Stimulated activated CD4-positive, alpha-beta T cell treated with anti-CD3 and anti-CD28 coated beads, TNF-alpha, amount 100 ng/mL, for 24 hours (primary cell): ENCODE results near the gene PPP6C.
"Not testable (repeated sequence)": the region's sequence is repeated elsewhere in the genome, so short reads cannot be mapped to it uniquely, and the experiment has no call there.

ENCODE experiments used
- DNase-seq, 3 experiments: peaks; one replicate each; pipeline ENCODE4 v3.0.0-alpha.2; 2020; ENCODE audit warnings: low read depth in 3 of 3

Gene PPP6C

GRCh38 chr9:125142560-125143376, 46.8 kb downstream of the PPP6C start:
- no peak for DNase-seq

DNA sequence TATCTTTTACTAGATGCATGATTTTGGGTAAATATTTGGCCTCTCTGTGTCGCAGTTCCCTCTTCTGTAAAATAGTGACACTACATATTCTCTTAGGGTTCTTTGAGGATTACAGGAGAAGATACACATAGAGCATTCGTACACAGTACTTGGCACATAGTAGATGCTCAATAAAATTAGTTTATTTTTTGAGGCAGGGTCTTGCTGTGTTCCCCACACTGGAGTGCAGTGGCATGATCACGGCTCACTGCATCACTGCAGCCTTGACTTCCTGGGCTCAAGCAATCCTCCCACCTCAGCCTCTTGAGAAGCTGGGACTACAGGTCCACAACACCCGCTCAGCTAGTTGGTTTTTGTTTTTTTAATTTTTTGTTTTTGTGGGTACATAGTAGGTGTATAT, 47.9 kb downstream of the PPP6C start:
- DNase-seq = no peak

DNA sequence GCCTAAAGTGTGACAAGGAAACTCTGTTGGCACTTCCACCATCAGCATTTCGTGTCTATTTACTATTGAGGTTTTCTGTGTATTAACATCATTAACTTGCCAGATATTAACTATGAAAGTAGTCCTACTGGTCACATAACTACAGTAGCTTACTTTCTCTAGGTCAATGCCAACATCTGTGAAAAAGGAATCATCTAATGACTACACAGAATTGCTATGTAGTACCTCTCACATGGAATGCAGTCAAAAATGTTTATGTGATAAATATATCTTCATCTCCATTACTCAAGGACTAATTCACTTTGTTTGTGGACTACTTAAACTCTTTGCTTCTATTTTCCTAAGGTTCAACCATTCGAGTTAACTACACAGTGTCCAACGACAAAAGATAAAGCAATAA, 48.4 kb downstream of the PPP6C start:
- no peak for DNase-seq

DNA sequence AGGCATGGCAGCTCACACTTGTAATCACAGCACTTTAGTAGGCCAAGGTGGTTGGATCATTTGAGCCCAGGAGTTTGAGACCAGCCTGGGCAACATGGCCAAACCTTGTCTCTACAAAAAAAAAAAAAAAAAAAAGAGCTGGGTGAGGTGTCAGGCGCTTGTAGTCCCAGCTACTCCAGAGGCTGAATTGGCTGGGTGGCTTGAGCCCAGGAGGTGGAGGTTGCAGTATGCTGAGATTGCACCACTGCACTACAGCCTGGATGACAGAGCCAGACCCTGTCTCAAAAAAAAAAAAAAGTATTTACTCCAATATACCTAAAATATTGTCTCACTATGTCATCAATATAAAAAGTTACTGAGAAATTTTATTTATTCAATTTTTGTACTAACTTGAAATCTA, 49.0 kb downstream of the PPP6C start:
- DNase-seq = no peak

DNA sequence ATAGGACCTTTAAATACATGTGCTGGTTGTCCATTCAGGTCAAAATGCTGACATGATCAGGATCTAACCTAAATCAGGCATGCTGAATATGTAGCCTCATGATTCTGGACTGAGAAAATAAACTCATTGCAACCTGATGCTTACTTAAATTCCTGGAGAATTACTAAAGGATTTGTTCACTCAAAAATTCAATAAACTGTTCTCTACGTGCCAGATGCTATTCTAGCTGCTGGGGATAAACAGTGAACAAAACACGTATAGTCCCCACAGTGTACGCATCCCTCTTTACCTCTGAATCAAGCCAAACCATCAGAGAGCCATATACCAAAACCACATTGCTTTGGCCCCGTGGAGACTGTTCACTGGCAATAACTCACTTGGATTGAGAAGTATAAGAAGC, 52.4 kb downstream of the PPP6C start:
- no peak for DNase-seq

DNA sequence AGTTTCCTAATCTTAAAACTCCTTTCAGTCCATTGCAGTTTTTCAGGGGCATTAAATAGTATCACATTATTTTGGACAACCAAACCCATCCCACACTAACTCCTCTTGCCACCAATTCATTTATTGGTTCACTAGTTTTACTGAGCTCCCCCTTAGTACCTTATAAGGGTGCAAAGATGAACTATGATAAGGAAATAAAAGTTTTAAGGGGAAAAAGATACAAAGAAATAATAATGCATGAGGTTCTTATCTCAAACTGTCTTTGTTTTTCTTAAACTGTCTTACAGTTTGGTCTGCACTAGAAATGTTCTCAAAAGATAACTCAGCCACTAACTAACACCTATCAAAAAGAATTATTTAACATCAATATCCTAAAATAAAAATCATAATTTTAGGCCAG, 54.6 kb downstream of the PPP6C start:
- DNase-seq = no peak

- DNase-seq = no peak
These were observed 55.9 kb downstream of the PPP6C start for GRCh38 chr9:125133403-125134329.

DNA sequence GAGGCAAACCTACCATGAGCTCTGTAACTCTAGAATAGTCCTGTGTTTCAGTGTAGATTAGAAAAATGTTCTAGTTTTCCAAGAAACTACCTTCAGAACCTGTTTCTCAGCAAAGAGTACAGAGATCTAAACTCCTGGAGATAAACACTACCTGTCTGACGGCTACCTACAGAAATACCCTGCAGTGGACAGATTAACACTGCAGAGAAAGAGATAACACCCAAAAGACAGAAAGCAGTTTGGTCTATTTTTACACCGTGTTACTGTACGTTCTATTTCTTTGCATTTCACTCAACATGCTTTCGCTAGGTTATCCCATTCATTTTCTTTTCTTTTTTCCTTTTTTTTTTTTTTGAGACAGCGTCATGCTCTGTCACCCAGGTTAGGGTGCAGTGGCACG, 57.8 kb downstream of the PPP6C start:
- DNase-seq = no peak

GRCh38 chr9:125126019-125126746, 63.4 kb downstream of the PPP6C start:
- peak; percentile 28 to 68 (median 39) for DNase-seq

GRCh38 chr9:125125523-125125922, 64.1 kb downstream of the PPP6C start:
- no peak for DNase-seq

DNA sequence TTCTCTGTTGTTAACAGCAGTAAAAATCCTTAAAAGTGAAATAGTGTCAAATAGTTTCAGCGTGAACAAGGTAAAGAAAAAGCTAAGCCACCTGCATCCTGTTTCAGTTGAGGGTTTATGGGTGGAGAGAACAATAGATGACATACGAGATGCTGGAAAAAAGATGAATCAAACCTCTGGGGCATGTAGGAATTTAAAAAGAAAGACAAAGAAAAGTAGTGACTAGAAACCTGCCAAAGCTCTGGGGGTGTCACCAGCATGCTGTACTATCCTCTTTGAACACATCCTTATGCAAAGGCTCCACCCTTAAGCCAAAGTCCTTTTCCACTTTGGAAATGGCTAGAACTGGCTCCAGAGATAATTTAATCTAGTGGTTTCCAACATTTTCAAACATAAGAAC, 68.5 kb downstream of the PPP6C start:
- DNase-seq = no peak

DNA sequence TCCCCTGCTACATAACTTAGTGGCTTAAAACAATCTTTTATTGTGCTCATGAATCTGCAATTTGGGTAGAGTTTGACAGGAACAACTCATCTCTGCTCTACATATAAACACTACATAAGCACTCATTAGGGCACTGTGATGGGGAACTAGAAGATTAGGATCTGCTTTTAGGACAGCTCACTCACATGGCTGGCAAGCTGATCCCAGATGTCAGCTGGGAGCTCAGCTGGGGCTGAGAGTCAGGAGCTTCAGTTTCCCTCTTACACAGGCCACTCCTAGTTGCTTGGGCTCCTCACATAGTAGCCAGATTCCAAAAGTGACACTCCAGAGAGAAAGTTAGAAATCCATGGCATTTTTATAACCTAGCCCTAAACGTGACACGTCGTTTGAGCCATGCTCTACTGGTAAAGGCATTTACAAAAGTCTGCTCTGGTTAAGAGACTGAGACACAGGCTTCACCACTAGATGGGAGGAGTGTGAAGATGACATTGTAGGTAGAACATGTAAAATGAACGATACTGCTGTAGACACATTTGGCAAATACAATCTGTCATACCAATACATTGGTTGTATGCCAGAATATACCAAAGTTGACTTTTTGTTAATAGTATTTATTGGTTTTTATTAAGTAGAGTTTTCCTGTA, 69.8 kb downstream of the PPP6C start:
- DNase-seq = no peak

DNA sequence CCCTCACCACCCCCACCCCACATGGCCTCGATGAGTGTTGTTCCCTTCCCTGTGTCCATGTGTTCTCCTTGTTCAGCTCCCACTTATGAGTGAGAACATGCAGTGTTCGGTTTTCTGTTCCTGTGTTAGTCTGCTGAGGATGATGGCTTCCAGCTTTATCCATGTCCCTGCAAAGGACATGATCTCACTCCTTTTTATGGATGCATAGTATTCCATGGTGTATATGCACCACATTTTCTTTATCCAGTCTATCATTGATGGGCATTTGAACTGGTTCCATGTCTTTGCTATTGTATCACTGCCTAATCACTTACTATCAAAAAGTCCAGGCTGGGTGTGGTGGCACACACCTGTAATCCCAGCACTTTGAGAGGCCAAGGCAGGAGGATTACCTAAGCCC, 70.9 kb downstream of the PPP6C start:
- not testable (repeated sequence) for DNase-seq

DNA sequence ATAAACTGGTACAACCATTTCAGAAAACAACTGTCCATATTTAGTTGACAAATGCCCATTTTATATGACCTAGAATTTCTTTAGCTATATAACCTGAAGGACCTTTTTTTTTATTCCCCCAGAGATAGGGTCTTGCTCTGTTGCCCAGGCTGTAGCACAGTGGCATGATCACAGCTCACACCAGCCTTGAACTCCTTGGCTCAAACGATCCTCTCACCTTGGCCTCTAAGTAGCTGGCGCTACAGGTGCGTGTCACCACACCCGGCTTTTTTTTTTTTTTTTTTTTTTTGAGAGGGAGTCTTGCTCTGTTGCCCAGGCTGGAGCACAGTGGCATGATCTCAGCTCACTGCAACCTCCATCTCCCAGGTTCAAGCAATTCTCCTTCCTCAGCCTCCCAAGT, 75.1 kb downstream of the PPP6C start:
- DNase-seq = not testable (repeated sequence)

- no peak for DNase-seq
These were observed 79.1 kb downstream of the PPP6C start for GRCh38 chr9:125110464-125110863.

GRCh38 chr9:125108541-125108940, 81.1 kb downstream of the PPP6C start:
- DNase-seq = not testable (repeated sequence)

DNA sequence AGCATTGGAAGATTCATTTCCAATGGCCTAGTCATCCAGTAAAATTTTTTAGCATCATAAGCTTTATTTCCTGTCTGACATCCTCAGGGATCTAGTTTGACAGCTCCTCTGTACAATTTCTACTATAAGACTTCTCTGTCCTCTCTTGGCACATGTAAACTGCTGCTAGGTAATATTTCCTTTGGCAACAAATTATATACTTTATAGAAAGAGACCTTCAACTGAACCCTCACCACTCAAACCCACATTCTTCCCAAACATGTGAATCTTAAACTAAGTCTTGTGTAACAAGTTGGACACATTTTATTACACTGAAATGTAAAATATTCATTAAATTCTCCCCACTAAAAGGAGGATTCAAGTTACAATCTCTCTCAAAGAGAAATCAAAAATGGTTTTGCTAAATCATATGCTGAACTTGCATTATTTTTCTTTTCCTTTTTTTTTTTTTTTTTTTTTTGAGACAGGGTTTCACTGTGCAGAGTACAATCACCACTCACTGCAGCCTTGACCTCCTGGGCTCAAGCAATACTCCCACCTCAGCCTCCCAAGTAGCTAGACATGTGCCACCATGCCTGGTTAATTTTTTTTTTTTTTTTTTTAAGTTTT, 83.2 kb downstream of the PPP6C start:
- no peak for DNase-seq

DNA sequence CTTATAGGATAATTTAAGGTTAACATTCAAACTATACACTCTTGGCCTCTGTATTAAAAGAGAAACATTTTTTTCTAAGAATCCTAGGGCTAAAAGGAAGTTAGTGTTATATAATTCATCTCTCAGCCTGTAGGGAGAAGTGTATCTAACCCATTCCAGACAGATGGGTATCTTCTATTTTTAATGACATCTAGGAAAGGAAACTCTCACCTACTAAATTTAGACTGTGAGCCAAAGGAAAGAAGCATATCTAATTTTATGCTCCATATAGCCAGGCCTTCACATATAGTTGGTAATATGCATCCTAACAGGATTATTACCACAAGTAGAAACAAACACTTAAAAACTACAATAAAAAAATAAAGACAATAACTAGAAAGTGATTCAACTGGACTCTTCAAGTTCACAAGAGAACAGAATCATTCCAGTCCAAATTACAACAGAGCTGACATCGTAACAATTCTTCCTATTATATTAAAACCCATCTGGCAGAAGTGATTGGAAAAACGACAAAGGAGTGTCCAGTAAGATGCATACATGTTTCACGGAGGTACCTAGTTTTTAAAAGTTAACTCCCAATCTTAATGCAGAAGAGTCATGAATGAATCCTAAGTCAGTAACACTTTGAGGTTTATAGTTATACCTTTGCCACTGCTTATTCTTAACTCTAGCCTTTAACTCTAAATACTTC, 85.7 kb downstream of the PPP6C start:
- no peak for DNase-seq

- no peak for DNase-seq
These were observed 86.6 kb downstream of the PPP6C start for GRCh38 chr9:125103021-125103420.

- no peak for DNase-seq
These were observed 88.8 kb downstream of the PPP6C start for GRCh38 chr9:125100822-125101221.

GRCh38 chr9:125099816-125100215, 89.8 kb downstream of the PPP6C start:
- no peak for DNase-seq
